Measurements from ENCODE around the gene NDUFAF8.

DNA sequence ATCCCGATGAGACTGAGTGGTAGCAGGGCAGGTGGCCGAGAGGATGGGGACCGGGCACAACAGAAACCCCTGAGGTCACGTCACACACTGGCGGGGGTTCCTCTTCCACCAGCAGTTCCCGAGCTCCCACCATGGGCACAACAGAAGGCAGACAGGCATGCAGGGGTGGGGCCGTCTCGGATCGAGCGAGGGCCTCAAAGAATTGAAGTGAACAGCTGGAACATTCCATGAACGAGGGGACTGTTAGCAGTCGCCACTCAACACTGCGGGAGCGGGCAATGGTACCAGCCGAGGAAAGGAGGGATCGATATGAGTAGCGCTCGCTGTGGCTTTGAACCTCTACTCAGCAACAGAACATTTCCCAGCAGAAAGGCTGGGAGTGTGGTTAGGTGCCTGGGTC is 21.6 kb upstream of the NDUFAF8 start:
- TF ChIP-seq, protein P1, sequence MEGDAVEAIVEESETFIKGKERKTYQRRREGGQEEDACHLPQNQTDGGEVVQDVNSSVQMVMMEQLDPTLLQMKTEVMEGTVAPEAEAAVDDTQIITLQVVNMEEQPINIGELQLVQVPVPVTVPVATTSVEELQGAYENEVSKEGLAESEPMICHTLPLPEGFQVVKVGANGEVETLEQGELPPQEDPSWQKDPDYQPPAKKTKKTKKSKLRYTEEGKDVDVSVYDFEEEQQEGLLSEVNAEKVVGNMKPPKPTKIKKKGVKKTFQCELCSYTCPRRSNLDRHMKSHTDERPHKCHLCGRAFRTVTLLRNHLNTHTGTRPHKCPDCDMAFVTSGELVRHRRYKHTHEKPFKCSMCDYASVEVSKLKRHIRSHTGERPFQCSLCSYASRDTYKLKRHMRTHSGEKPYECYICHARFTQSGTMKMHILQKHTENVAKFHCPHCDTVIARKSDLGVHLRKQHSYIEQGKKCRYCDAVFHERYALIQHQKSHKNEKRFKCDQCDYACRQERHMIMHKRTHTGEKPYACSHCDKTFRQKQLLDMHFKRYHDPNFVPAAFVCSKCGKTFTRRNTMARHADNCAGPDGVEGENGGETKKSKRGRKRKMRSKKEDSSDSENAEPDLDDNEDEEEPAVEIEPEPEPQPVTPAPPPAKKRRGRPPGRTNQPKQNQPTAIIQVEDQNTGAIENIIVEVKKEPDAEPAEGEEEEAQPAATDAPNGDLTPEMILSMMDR (IDR thresholded peaks at IDR 0.05): no peak
- no peak for TF ChIP-seq ZFX (IDR thresholded peaks at IDR 0.05; ENCODE audit: borderline replicate concordance)
